ENCODE measurements around the gene ADCY2.

The ADCY2 gene

GRCh38 chr5:7540736-7541485 lies 145.0 kb downstream of the ADCY2 start:
- H3K36me3 ChIP-seq (ENCODE audit: insufficient read depth, insufficient read length, low read length), result peaks cover 4% of the 10 kb centered on the region
- H3K9ac ChIP-seq (ENCODE audit: insufficient read length, low read depth), result no peak overlapping the region
- no peak overlapping the region for H3K4me3 ChIP-seq (ENCODE audit: insufficient read length, low read depth)
- TF ChIP-seq SUZ12 (IDR thresholded peaks at IDR 0.05; ENCODE audit: extremely low read depth, insufficient read depth, insufficient read length) (no peak), YY1 (IDR thresholded peaks at IDR 0.05; ENCODE audit: insufficient read depth, insufficient read length) (no peak), ZNF274 (IDR thresholded peaks at IDR 0.05; ENCODE audit: low read depth, low read length) (no peak)
- no peaks in the 10 kb centered on the region for H3K9me3 ChIP-seq (ENCODE audit: insufficient read depth, low read length)
- DNase-seq (ENCODE audit: low read depth, low spot score), result no peak
- no peaks in the 10 kb centered on the region for H3K27me3 ChIP-seq (ENCODE audit: insufficient read depth, insufficient read length)
- no peaks in the 10 kb centered on the region for H3K4me1 ChIP-seq (ENCODE audit: insufficient read depth, insufficient read length)

- Histone ChIP-seq H3K4me3 (ENCODE audit: insufficient read length, low read depth) (no peak overlapping the region), H3K27me3 (ENCODE audit: insufficient read depth, insufficient read length) (no peaks in the 10 kb centered on the region), H3K4me1 (ENCODE audit: insufficient read depth, insufficient read length) (no peaks in the 10 kb centered on the region), H3K9me3 (ENCODE audit: insufficient read depth, low read length) (no peaks in the 10 kb centered on the region), H3K36me3 (ENCODE audit: insufficient read depth, insufficient read length, low read length) (peaks cover 4% of the 10 kb centered on the region), H3K9ac (ENCODE audit: insufficient read length, low read depth) (no peak overlapping the region)
- TF ChIP-seq YY1 (IDR thresholded peaks at IDR 0.05; ENCODE audit: insufficient read depth, insufficient read length), result no peak
- TF ChIP-seq SUZ12 (IDR thresholded peaks at IDR 0.05; ENCODE audit: extremely low read depth, insufficient read depth, insufficient read length), result no peak
- no peak for TF ChIP-seq ZNF274 (IDR thresholded peaks at IDR 0.05; ENCODE audit: low read depth, low read length)
- DNase-seq (ENCODE audit: low read depth, low spot score), result no peak
Measured at GRCh38 chr5:7541898-7542297, 146.0 kb downstream of the ADCY2 start.

GRCh38 chr5:7546555-7546954 lies 150.6 kb downstream of the ADCY2 start:
- no peak overlapping the region for H3K9ac ChIP-seq (ENCODE audit: insufficient read length, low read depth)
- DNase-seq (ENCODE audit: low read depth, low spot score), result no peak
- H3K9me3 ChIP-seq (ENCODE audit: insufficient read depth, low read length), result no peaks in the 10 kb centered on the region
- H3K27me3 ChIP-seq (ENCODE audit: insufficient read depth, insufficient read length), result no peaks in the 10 kb centered on the region
- H3K4me3 ChIP-seq (ENCODE audit: insufficient read length, low read depth), result no peak overlapping the region
- TF ChIP-seq YY1 (IDR thresholded peaks at IDR 0.05; ENCODE audit: insufficient read depth, insufficient read length) (no peak), SUZ12 (IDR thresholded peaks at IDR 0.05; ENCODE audit: extremely low read depth, insufficient read depth, insufficient read length) (no peak), ZNF274 (IDR thresholded peaks at IDR 0.05; ENCODE audit: low read depth, low read length) (no peak)
- peaks cover 8% of the 10 kb centered on the region for H3K36me3 ChIP-seq (ENCODE audit: insufficient read depth, insufficient read length, low read length)
- no peaks in the 10 kb centered on the region for H3K4me1 ChIP-seq (ENCODE audit: insufficient read depth, insufficient read length)

GRCh38 chr5:7548596-7548995 lies 152.7 kb downstream of the ADCY2 start:
- Histone ChIP-seq H3K27me3 (ENCODE audit: insufficient read depth, insufficient read length) (no peaks in the 10 kb centered on the region), H3K4me1 (ENCODE audit: insufficient read depth, insufficient read length) (no peaks in the 10 kb centered on the region), H3K36me3 (ENCODE audit: insufficient read depth, insufficient read length, low read length) (peaks cover 8% of the 10 kb centered on the region), H3K4me3 (ENCODE audit: insufficient read length, low read depth) (no peak overlapping the region), H3K9me3 (ENCODE audit: insufficient read depth, low read length) (no peaks in the 10 kb centered on the region), H3K9ac (ENCODE audit: insufficient read length, low read depth) (no peak overlapping the region)
- no peak for DNase-seq (ENCODE audit: low read depth, low spot score)
- TF ChIP-seq YY1 (IDR thresholded peaks at IDR 0.05; ENCODE audit: insufficient read depth, insufficient read length), result no peak
- TF ChIP-seq ZNF274 (IDR thresholded peaks at IDR 0.05; ENCODE audit: low read depth, low read length), result no peak
- no peak for TF ChIP-seq SUZ12 (IDR thresholded peaks at IDR 0.05; ENCODE audit: extremely low read depth, insufficient read depth, insufficient read length)

GRCh38 chr5:7565559-7565958 lies 169.6 kb downstream of the ADCY2 start:
- no peak overlapping the region for H3K9ac ChIP-seq (ENCODE audit: insufficient read length, low read depth)
- H3K9me3 ChIP-seq (ENCODE audit: insufficient read depth, low read length), result no peaks in the 10 kb centered on the region
- TF ChIP-seq YY1 (IDR thresholded peaks at IDR 0.05; ENCODE audit: insufficient read depth, insufficient read length) (no peak), SUZ12 (IDR thresholded peaks at IDR 0.05; ENCODE audit: extremely low read depth, insufficient read depth, insufficient read length) (no peak), ZNF274 (IDR thresholded peaks at IDR 0.05; ENCODE audit: low read depth, low read length) (no peak)
- no peak for DNase-seq (ENCODE audit: low read depth, low spot score)
- no peaks in the 10 kb centered on the region for H3K4me1 ChIP-seq (ENCODE audit: insufficient read depth, insufficient read length)
- H3K36me3 ChIP-seq (ENCODE audit: insufficient read depth, insufficient read length, low read length), result no peaks in the 10 kb centered on the region
- no peak overlapping the region for H3K4me3 ChIP-seq (ENCODE audit: insufficient read length, low read depth)
- no peaks in the 10 kb centered on the region for H3K27me3 ChIP-seq (ENCODE audit: insufficient read depth, insufficient read length)

- DNase-seq (ENCODE audit: low read depth, low spot score), result no peak
- Histone ChIP-seq H3K9ac (ENCODE audit: insufficient read length, low read depth) (no peak overlapping the region), H3K9me3 (ENCODE audit: insufficient read depth, low read length) (no peaks in the 10 kb centered on the region), H3K4me3 (ENCODE audit: insufficient read length, low read depth) (no peak overlapping the region), H3K36me3 (ENCODE audit: insufficient read depth, insufficient read length, low read length) (no peaks in the 10 kb centered on the region), H3K27me3 (ENCODE audit: insufficient read depth, insufficient read length) (no peaks in the 10 kb centered on the region), H3K4me1 (ENCODE audit: insufficient read depth, insufficient read length) (no peaks in the 10 kb centered on the region)
- no peak for TF ChIP-seq SUZ12 (IDR thresholded peaks at IDR 0.05; ENCODE audit: extremely low read depth, insufficient read depth, insufficient read length)
- no peak for TF ChIP-seq YY1 (IDR thresholded peaks at IDR 0.05; ENCODE audit: insufficient read depth, insufficient read length)
- no peak for TF ChIP-seq ZNF274 (IDR thresholded peaks at IDR 0.05; ENCODE audit: low read depth, low read length)
Measured at GRCh38 chr5:7576023-7576715, 180.2 kb downstream of the ADCY2 start.

- Histone ChIP-seq H3K27me3 (ENCODE audit: insufficient read depth, insufficient read length) (no peaks in the 10 kb centered on the region), H3K4me3 (ENCODE audit: insufficient read length, low read depth) (no peak overlapping the region), H3K9ac (ENCODE audit: insufficient read length, low read depth) (no peak overlapping the region), H3K4me1 (ENCODE audit: insufficient read depth, insufficient read length) (no peaks in the 10 kb centered on the region), H3K36me3 (ENCODE audit: insufficient read depth, insufficient read length, low read length) (no peaks in the 10 kb centered on the region), H3K9me3 (ENCODE audit: insufficient read depth, low read length) (no peaks in the 10 kb centered on the region)
- TF ChIP-seq SUZ12 (IDR thresholded peaks at IDR 0.05; ENCODE audit: extremely low read depth, insufficient read depth, insufficient read length), result no peak
- TF ChIP-seq YY1 (IDR thresholded peaks at IDR 0.05; ENCODE audit: insufficient read depth, insufficient read length), result no peak
- TF ChIP-seq ZNF274 (IDR thresholded peaks at IDR 0.05; ENCODE audit: low read depth, low read length), result no peak
- DNase-seq (ENCODE audit: low read depth, low spot score), result no peak
Measured at GRCh38 chr5:7577381-7577780, 181.4 kb downstream of the ADCY2 start.
